NCI-H345 treated with DMSO at 0.1 percent for 48 hours (cell line): ENCODE data around the gene CHMP4A.
"Not testable (repeated sequence)": the region's sequence is repeated elsewhere in the genome, so short reads cannot be mapped to it uniquely, and the experiment has no call there.

Experiments
- DNase-seq: peaks from one replicate; lab custom pipeline; 2025; ENCODE audit not compliant: unreplicated experiment; lab: John Stamatoyannopoulos, UW

Gene CHMP4A

GRCh38 chr14:24231263-24232120, 18.2 kb upstream of the CHMP4A start:
- DNase-seq: no peak

- DNase-seq: no peak
Observed at GRCh38 chr14:24228902-24229301, 15.6 kb upstream of the CHMP4A start.

- no peak for DNase-seq
Observed at GRCh38 chr14:24226473-24226872, 13.2 kb upstream of the CHMP4A start.

GRCh38 chr14:24224618-24225071, 11.4 kb upstream of the CHMP4A start:
- DNase-seq: no peak

- DNase-seq: not testable (repeated sequence)
Observed at GRCh38 chr14:24222987-24223386, 9.7 kb upstream of the CHMP4A start.

- DNase-seq: no peak
Observed at GRCh38 chr14:24219521-24219920, 6.2 kb upstream of the CHMP4A start.

GRCh38 chr14:24219080-24219479, 5.8 kb upstream of the CHMP4A start:
- DNase-seq: no peak

GRCh38 chr14:24216876-24217275, 3.6 kb upstream of the CHMP4A start:
- not testable (repeated sequence) for DNase-seq

- no peak for DNase-seq
Observed at GRCh38 chr14:24216345-24216699, 3.0 kb upstream of the CHMP4A start.

GRCh38 chr14:24215495-24216344, 2.4 kb upstream of the CHMP4A start, which contains the start of gene MDP1:
Gene MDP1 (minus strand): TSS chr14:24216066. CDS start chr14:24215955, 111 bp downstream.
- peak; percentile 61 for DNase-seq

GRCh38 chr14:24213866-24214662, 776 bp upstream of the CHMP4A start:
- no peak for DNase-seq

- DNase-seq: no peak
Observed at GRCh38 chr14:24211311-24211710, 2.0 kb downstream of the CHMP4A start.

- DNase-seq: no peak
Observed at GRCh38 chr14:24207625-24208024, 5.7 kb downstream of the CHMP4A start.

- DNase-seq: no peak
Observed at GRCh38 chr14:24207104-24207551, 6.2 kb downstream of the CHMP4A start.

- no peak for DNase-seq
Observed at GRCh38 chr14:24206260-24207103, 6.8 kb downstream of the CHMP4A start.

GRCh38 chr14:24204163-24205146, 8.8 kb downstream of the CHMP4A start:
- no peak for DNase-seq

GRCh38 chr14:24203249-24203886, 9.9 kb downstream of the CHMP4A start:
- not testable (repeated sequence) for DNase-seq

- DNase-seq: not testable (repeated sequence)
Observed at GRCh38 chr14:24202538-24202937, 10.8 kb downstream of the CHMP4A start.
